Liver (tissue), 9 donors: ENCODE data around the gene CSNK2A3. TPM values are rescaled to one million over a fixed set of nuclear protein-coding genes. Genes with fewer than 3 reads are reported as not detected.

ENCODE experiments used
- DNase-seq: peaks from one replicate; pipeline ENCODE4 v3.0.0-alpha.2; 2017; ENCODE audit warnings: low spot score
- H3K27ac ChIP-seq, 2 donors: one replicate each; pipeline ENCODE4 v1.7.0; 2013; ENCODE audit warnings: inconsistent platforms in 2 of 2, low read length in 2 of 2, control low read depth in 1 of 2, low read depth in 1 of 2, mild to moderate bottlenecking in 1 of 2
- H3K27me3 ChIP-seq, 4 donors: one replicate each; pipeline versions ENCODE4 v1.6.1 to v1.7.0; 2013; ENCODE audit warnings: low read length in 3 of 4, inconsistent platforms in 1 of 4, mild to moderate bottlenecking in 1 of 4, moderate library complexity in 1 of 4; ENCODE audit not compliant: control insufficient read depth in 4 of 4, insufficient read depth in 4 of 4
- H3K36me3 ChIP-seq, 4 donors: one replicate each; pipeline versions ENCODE4 v1.6.1 to v1.7.0; 2013; ENCODE audit warnings: low read length in 3 of 4, mild to moderate bottlenecking in 3 of 4, low read depth in 1 of 4, moderate library complexity in 1 of 4; ENCODE audit not compliant: control insufficient read depth in 4 of 4, insufficient read depth in 3 of 4
- H3K4me1 ChIP-seq, 4 donors: one replicate each; pipeline versions ENCODE4 v1.6.1 to v1.7.0; 2013; ENCODE audit warnings: low read length in 3 of 4, mild to moderate bottlenecking in 3 of 4, moderate library complexity in 1 of 4; ENCODE audit not compliant: control insufficient read depth in 4 of 4, insufficient read depth in 4 of 4
- H3K4me3 ChIP-seq, 3 donors: one replicate each; pipeline versions ENCODE4 v1.6.1 to v1.7.0; 2013; ENCODE audit warnings: low read length in 3 of 3, control low read depth in 1 of 3, low read depth in 1 of 3, mild to moderate bottlenecking in 1 of 3
- H3K9ac ChIP-seq, 2 donors: one replicate each; pipeline ENCODE4 v1.7.0; 2013; ENCODE audit warnings: low read length in 2 of 2, mild to moderate bottlenecking in 2 of 2, moderate library complexity in 2 of 2, control low read depth in 1 of 2, low read depth in 1 of 2
- H3K9me3 ChIP-seq, 4 donors: one replicate each; pipeline versions ENCODE4 v1.6.1 to v1.7.0; 2013; ENCODE audit warnings: low read length in 3 of 4; ENCODE audit not compliant: control insufficient read depth in 4 of 4
- ATF3 ChIP-seq: IDR thresholded peaks from 2 replicates; pipeline ENCODE4 v1.6.1; 2016; ENCODE audit warnings: antibody characterized with exemption
- EGR1 ChIP-seq, 2 donors: IDR thresholded peaks; 2 replicates each; pipeline ENCODE4 v1.6.1; 2016 to 2018; ENCODE audit warnings: antibody characterized with exemption in 2 of 2, low read depth in 2 of 2
- FOXA1 ChIP-seq: IDR thresholded peaks from 2 replicates; pipeline ENCODE4 v1.6.1; 2016; ENCODE audit warnings: antibody characterized with exemption
- FOXA2 ChIP-seq: IDR thresholded peaks from 2 replicates; pipeline ENCODE4 v1.6.1; 2016; ENCODE audit warnings: antibody characterized with exemption
- GABPA ChIP-seq, 2 donors: IDR thresholded peaks in 1 of 2; conservative IDR thresholded peaks in 1 of 2; 2 replicates each; pipeline ENCODE4 v1.6.1; 2016; ENCODE audit warnings: antibody characterized with exemption in 2 of 2, mild to moderate bottlenecking in 1 of 2, moderate library complexity in 1 of 2
- JUND ChIP-seq, 2 donors: IDR thresholded peaks; 2 replicates each; pipeline ENCODE4 v1.6.1; 2016; ENCODE audit warnings: antibody characterized with exemption in 2 of 2
- MAX ChIP-seq: IDR thresholded peaks from 2 replicates; pipeline ENCODE4 v1.6.1; 2016; ENCODE audit warnings: antibody characterized with exemption
- NR2F2 ChIP-seq: IDR thresholded peaks from 2 replicates; pipeline ENCODE4 v1.6.1; 2016; ENCODE audit warnings: antibody characterized with exemption
- RAD21 ChIP-seq, 2 donors: IDR thresholded peaks; 2 replicates each; pipeline ENCODE4 v1.6.1; 2016; ENCODE audit warnings: antibody characterized with exemption in 2 of 2, mild to moderate bottlenecking in 2 of 2
- REST ChIP-seq: IDR thresholded peaks from 2 replicates; pipeline ENCODE4 v1.6.1; 2016; ENCODE audit warnings: antibody characterized with exemption, mild to moderate bottlenecking
- RXRA ChIP-seq, 2 donors: IDR thresholded peaks; 2 replicates each; pipeline ENCODE4 v1.6.1; 2017 to 2018; ENCODE audit warnings: antibody characterized with exemption in 2 of 2, mild to moderate bottlenecking in 1 of 2
- SP1 ChIP-seq: IDR thresholded peaks from 2 replicates; pipeline ENCODE4 v1.6.1; 2018; ENCODE audit warnings: antibody characterized with exemption, mild to moderate bottlenecking
- TAF1 ChIP-seq: conservative IDR thresholded peaks from 2 replicates; pipeline ENCODE4 v1.6.1; 2016; ENCODE audit warnings: antibody characterized with exemption, mild to moderate bottlenecking
- YY1 ChIP-seq: IDR thresholded peaks from 2 replicates; pipeline ENCODE4 v1.6.1; 2016; ENCODE audit warnings: antibody characterized with exemption, mild to moderate bottlenecking
- ZBTB33 ChIP-seq: IDR thresholded peaks from 2 replicates; pipeline ENCODE4 v1.6.1; 2016; ENCODE audit warnings: antibody characterized with exemption
- WGBS: extraction: QIAGEN DNeasy Blood & Tissue Kit; methylation state at CpG from one replicate; pipeline ENCODE4 v1.1.7; 2013; 5-methylcytosine and 5-hydroxymethylcytosine counted together
- polyA plus RNA-seq, 2 donors: library from polyadenylated mRNA; stranded (reverse) in 1 of 2; unstranded in 1 of 2; fragments of 200-250 nt in 1 of 2; fragments of >200 nt in 1 of 2; fragmentation: Nextera tagmentation in 1 of 2; extraction: Ambion mirVana in 1 of 2; gene quantifications; one replicate each; pipeline versions ENCODE4 v1.2.1 to v1.2.3, GENCODE V29; 2013 to 2015
- total RNA-seq, 2 donors: library from RNA; depleted of rRNA; stranded (reverse); fragments of >200 nt; gene quantifications; one replicate each; pipeline ENCODE4 v1.2.3, GENCODE V29; 2014
- donor health status: healthy.
- donor health status: healthy.
- donor health status: healthy.
- donor health status: healthy.
- donor health status: healthy.

CSNK2A3 gene
- total and polyA plus RNA-seq, 4 donors, result 0.51 to 0.92 (median 0.59) TPM; not detected in 1

GRCh38 chr11:11311169-11311568 is 41.9 kb downstream of the CSNK2A3 start (continued):
- TF ChIP-seq MAX, result no peak
- TF ChIP-seq SP1, result no peak
- TF ChIP-seq YY1, result no peak
- TF ChIP-seq FOXA1, result no peak
- no peak for TF ChIP-seq TAF1
- TF ChIP-seq NR2F2, result no peak
- TF ChIP-seq FOXA2, result no peak

GRCh38 chr11:11309906-11310305 is 43.1 kb downstream of the CSNK2A3 start:
- TF ChIP-seq ATF3 (no peak), TAF1 (no peak), GABPA (IDR thresholded peaks at IDR 0.05 in 1 of 2, conservative IDR thresholded peaks at IDR 0.05 in 1 of 2) (no peak), SP1 (no peak)
- Histone ChIP-seq H3K27me3 (no peaks in the 10 kb centered on the region), H3K4me1 (peaks cover 0 to 6% (median 2%) of the 10 kb centered on the region in 4 donors), H3K36me3 (peaks cover 0 to 9% (median 2%) of the 10 kb centered on the region in 4 donors), H3K9me3 (no peaks in the 10 kb centered on the region), H3K27ac (no peak overlapping the region), H3K4me3 (no peak overlapping the region), H3K9ac (no peak overlapping the region)
- DNase-seq, result no peak
- 97% methylated on average over 2 of the region's 2 CpGs for WGBS

GRCh38 chr11:11308249-11308648 is 44.8 kb downstream of the CSNK2A3 start:
- Histone ChIP-seq H3K36me3 (peaks cover 0 to 11% (median 5%) of the 10 kb centered on the region in 4 donors), H3K9ac (no peak overlapping the region), H3K27me3 (no peaks in the 10 kb centered on the region), H3K4me1 (no peaks in the 10 kb centered on the region), H3K27ac (no peak overlapping the region), H3K4me3 (no peak overlapping the region), H3K9me3 (no peaks in the 10 kb centered on the region)
- no peak for DNase-seq
- TF ChIP-seq YY1 (no peak), ZBTB33 (no peak), RXRA (IDR thresholded peaks at IDR 0.05) (peak in 1 of 2 donors; percentile 6), EGR1 (IDR thresholded peaks at IDR 0.05; ENCODE audit: low read depth in 2 of 2) (no peak), JUND (IDR thresholded peaks at IDR 0.05) (no peak), RAD21 (IDR thresholded peaks at IDR 0.05) (no peak), REST (no peak), GABPA (IDR thresholded peaks at IDR 0.05 in 1 of 2, conservative IDR thresholded peaks at IDR 0.05 in 1 of 2) (no peak), FOXA2 (no peak)
- WGBS, result 84% methylated on average over 1 of the region's 1 CpG
